B cell (primary cell): Measurements from ENCODE around the gene SFMBT1. TPM values are rescaled to one million over a fixed set of nuclear protein-coding genes. Genes with fewer than 3 reads are reported as not detected.

Experiments used
- ATAC-seq: fragments of 200-7000 bp; cut with Tn5 transposase; one replicate; pipeline ENCODE4 v1.10.0; 2021; ENCODE audit warnings: low read depth, mild to moderate bottlenecking, moderate number of reproducible peaks, moderate library complexity
- CTCF ChIA-PET: fragments of 350-600 bp; sonication (Branson Sonifier 250); formaldehyde crosslinking; loops from one replicate; lab custom pipeline; 2021; ENCODE audit warnings: antibody characterized with exemption, inconsistent platforms; lab: Charles Lee
- POLR2A ChIA-PET: fragments of 350-600 bp; sonication (Branson Sonifier 250); formaldehyde crosslinking; loops from one replicate; lab custom pipeline; 2021; ENCODE audit warnings: antibody characterized with exemption; lab: Charles Lee
- DNase-seq: peaks from one replicate; pipeline ENCODE4 v3.0.0; 2013
- H2AFZ ChIP-seq: 2 replicates; pipeline ENCODE4 v1.6.1; 2012; ENCODE audit warnings: mild to moderate bottlenecking, low read depth, low read length; ENCODE audit not compliant: insufficient read depth, poor library complexity, severe bottlenecking
- H3K27ac ChIP-seq, 2 donors: 1 replicate in 1 of 2; 2 replicates in 1 of 2; pipeline ENCODE4 v1.5.1; 2012 to 2013; ENCODE audit warnings: low read length in 2 of 2, mild to moderate bottlenecking in 2 of 2, moderate library complexity in 1 of 2
- H3K27me3 ChIP-seq, 4 experiments: fragments of 200-600 bp in 1 of 4; sonication (generic) in 1 of 4; replicated peaks in 1 of 4; 1 replicate in 2 of 4; 2 replicates in 2 of 4; pipeline versions ENCODE4 v1.6.1 to v1.7.0; 2013 to 2016; ENCODE audit warnings: low read length in 3 of 4, mild to moderate bottlenecking in 2 of 4, mixed read lengths in 1 of 4, moderate library complexity in 1 of 4; ENCODE audit not compliant: insufficient read depth in 4 of 4, control insufficient read depth in 3 of 4; ENCODE audit errors: control extremely low read depth in 1 of 4
- H3K36me3 ChIP-seq, 2 experiments: replicated peaks in 1 of 2; 1 replicate in 1 of 2; 2 replicates in 1 of 2; pipeline versions ENCODE4 v1.6.1 to v1.7.1; 2013; ENCODE audit warnings: low read length in 1 of 2; ENCODE audit not compliant: insufficient read depth in 2 of 2, control insufficient read depth in 1 of 2; ENCODE audit errors: control extremely low read depth in 1 of 2, extremely low read depth in 1 of 2
- H3K4me1 ChIP-seq, 2 donors: fragments of 200-600 bp in 1 of 2; sonication (generic) in 1 of 2; 1 replicate in 1 of 2; 2 replicates in 1 of 2; pipeline versions ENCODE4 v1.5.1 to v1.6.1; 2013 to 2017; ENCODE audit warnings: low read length in 2 of 2; ENCODE audit not compliant: control insufficient read depth in 2 of 2, insufficient read depth in 2 of 2
- H3K4me2 ChIP-seq: replicated peaks from 2 replicates; pipeline ENCODE3; 2012; ENCODE audit warnings: mild to moderate bottlenecking, low read depth, low read length; ENCODE audit not compliant: poor library complexity, severe bottlenecking
- H3K4me3 ChIP-seq, 5 experiments: fragments of 200-600 bp in 1 of 5; sonication (generic) in 1 of 5; 1 replicate in 3 of 5; 2 replicates in 2 of 5; pipeline versions ENCODE4 v1.5.1 to v1.7.0; 2011 to 2016; ENCODE audit warnings: low read length in 4 of 5, mild to moderate bottlenecking in 4 of 5, low read depth in 2 of 5, control low read depth in 1 of 5, moderate library complexity in 1 of 5; ENCODE audit not compliant: insufficient read depth in 1 of 5; ENCODE audit errors: control extremely low read depth in 1 of 5, extremely low read depth in 1 of 5
- H3K79me2 ChIP-seq: fragments of 200-600 bp; sonication (generic); one replicate; pipeline ENCODE4 v1.6.0; 2016; ENCODE audit warnings: low read length; ENCODE audit not compliant: control insufficient read depth, insufficient read depth
- H3K9ac ChIP-seq: fragments of 200-600 bp; sonication (generic); 2 replicates; pipeline ENCODE4 v1.6.1; 2017; ENCODE audit warnings: mild to moderate bottlenecking, low read length, moderate library complexity
- H3K9me3 ChIP-seq, 3 donors: one replicate each; pipeline versions ENCODE4 v1.6.1 to v1.7.1; 2013; ENCODE audit warnings: low read length in 2 of 3; ENCODE audit not compliant: control insufficient read depth in 2 of 3, insufficient read depth in 1 of 3; ENCODE audit errors: control extremely low read depth in 1 of 3
- H4K20me1 ChIP-seq: 2 replicates; pipeline ENCODE4 v1.6.0; 2012; ENCODE audit warnings: mild to moderate bottlenecking, low read length; ENCODE audit not compliant: insufficient read depth, control insufficient read depth, poor library complexity, severe bottlenecking
- H3K27ac Mint-ChIP-seq: one replicate; pipeline ENCODE4 v1.8.0; 2021; ENCODE audit warnings: mixed read lengths
- H3K27me3 Mint-ChIP-seq: one replicate; pipeline ENCODE4 v1.8.0; 2021; ENCODE audit warnings: mixed read lengths
- H3K4me1 Mint-ChIP-seq: one replicate; pipeline ENCODE4 v1.8.0; 2021; ENCODE audit warnings: mixed read lengths
- H3K4me3 Mint-ChIP-seq: one replicate; pipeline ENCODE4 v1.8.0; 2021; ENCODE audit warnings: mixed read lengths
- H3K9me3 Mint-ChIP-seq: one replicate; pipeline ENCODE4 v1.8.0; 2022; ENCODE audit warnings: mixed read lengths; ENCODE audit not compliant: insufficient read depth
- CTCF ChIP-seq: fragments of 200-600 bp; IDR thresholded peaks from one replicate; pipeline ENCODE4 v1.8.0; 2022; ENCODE audit warnings: antibody characterized with exemption, mild to moderate bottlenecking
- EZH2 ChIP-seq: IDR thresholded peaks from 2 replicates; pipeline ENCODE4 v1.6.1; 2012; ENCODE audit warnings: borderline replicate concordance, low read depth, mild to moderate bottlenecking, moderate library complexity, low read length; ENCODE audit not compliant: insufficient read depth, poor library complexity, severe bottlenecking
- WGBS: methylation state at CpG from one replicate; pipeline ENCODE4 v1.1.5; 2013; ENCODE audit warnings: missing lambda C conversion rate; ENCODE audit not compliant: insufficient coverage; 5-methylcytosine and 5-hydroxymethylcytosine counted together
- intact Hi-C: fragments of 100-400 bp; cut with micrococcal nuclease; formaldehyde crosslinking; loops from one replicate; pipeline ENCODE4 v1.10.0; 2022
- polyA plus RNA-seq: library from polyadenylated mRNA; depleted of rRNA; stranded (reverse); fragments of >200 nt; gene quantifications from 2 replicates; pipeline ENCODE4 v1.2.3, GENCODE V29; 2012
- total RNA-seq, 2 donors: library from RNA; stranded (reverse); fragments of 120-200 nt in 1 of 2; gene quantifications; 1 replicate in 1 of 2; 2 replicates in 1 of 2; pipeline versions ENCODE4 v1.2.3 to v1.2.4, GENCODE V29; 2013 to 2022

SFMBT1 gene
- total and polyA plus RNA-seq, 2 donors (not counting 1 experiment from before 2014, with no cell fraction given) = 9.9 to 55.8 TPM

- POLR2A ChIA-PET = interaction anchor here (0.6 to 1.3 kb wide), 3 partner anchors 65 to 149 kb away, joined by 5 to 6 read pairs (median 5); partner anchors contain the start of gene SFMBT1
Observed at GRCh38 chr3:52897130-52898122, 148.4 kb downstream of the SFMBT1 start, which contains the start of gene STIMATE. Gene STIMATE, minus strand, starts transcription at chr3:52897548. Its CDS starts 98 bp downstream, at chr3:52897450.

More at GRCh38 chr3:52897130-52898122, 148.4 kb downstream of the SFMBT1 start, which contains the start of gene STIMATE:
- intact Hi-C loops = loop anchor here (1.0 to 10.0 kb wide), 8 partner anchors 35 to 1225 kb away; partner anchors contain the start of genes NEK4, SFMBT1, TEX264 and TKT
- TF ChIP-seq CTCF (no peak), EZH2 (no peak)
- Histone ChIP-seq H3K27ac (peak within 1 kb of the TSS in 1 of 2 donors; percentile 52), H3K4me3 (peak within 1 kb of the TSS; percentile 69 to 84 (median 78)), H4K20me1 (peaks cover 4% of the 10 kb centered on the region), H3K4me1 (peaks cover 17 to 27% of the 10 kb centered on the region in 2 donors), H3K9ac (peak within 1 kb of the TSS; percentile 69), H2AFZ (peak within 1 kb of the TSS; percentile 65), H3K79me2 (peaks cover 47% of the 10 kb centered on the region), H3K4me2 (peak within 1 kb of the TSS; percentile 84), H3K27me3 (no peaks in the 10 kb centered on the region), H3K9me3 (no peaks in the 10 kb centered on the region), H3K36me3 (no peaks in the 10 kb centered on the region)
- CTCF ChIA-PET = interaction anchor here (1.0 to 1.5 kb wide), 4 partner anchors 38 to 149 kb away, joined by 3 to 4 read pairs (median 3); no protein-coding TSS in a partner anchor
- no peaks in the 10 kb centered on the region for H3K9me3 Mint-ChIP-seq
- peaks cover 48% of the 10 kb centered on the region for H3K4me1 Mint-ChIP-seq
- peak within 1 kb of the TSS; percentile 93 for H3K4me3 Mint-ChIP-seq
- peak; percentile 95 for ATAC-seq
- WGBS = under 1% methylated on average over 73 of the region's 85 CpGs
- H3K27ac Mint-ChIP-seq = peak within 1 kb of the TSS; percentile 78
- peak; percentile 90 for DNase-seq
- no peaks in the 10 kb centered on the region for H3K27me3 Mint-ChIP-seq
